Neuronal stem cell (in vitro differentiated cells): ENCODE results near the gene SNRNP40.

ENCODE experiments used
- DNase-seq: peaks from one replicate; pipeline ENCODE4 v3.0.0-alpha.2; 2013; ENCODE audit warnings: low spot score
- H2AFZ ChIP-seq: one replicate; pipeline ENCODE4 v1.6.1; 2013; ENCODE audit warnings: mild to moderate bottlenecking, low read length, inconsistent platforms
- H2AK5ac ChIP-seq: 2 replicates; pipeline ENCODE4 v1.6.1; 2013; ENCODE audit warnings: low read depth, mild to moderate bottlenecking, inconsistent platforms, low read length, moderate library complexity, mixed read lengths
- H2BK120ac ChIP-seq: 2 replicates; pipeline ENCODE4 v1.6.1; 2013; ENCODE audit warnings: low read depth, mild to moderate bottlenecking, inconsistent platforms, low read length, moderate library complexity, mixed read lengths
- H2BK12ac ChIP-seq: one replicate; pipeline ENCODE4 v1.6.1; 2013; ENCODE audit warnings: low read length, inconsistent platforms
- H2BK15ac ChIP-seq: 2 replicates; pipeline ENCODE4 v1.6.1; 2013; ENCODE audit warnings: mild to moderate bottlenecking, low read length, inconsistent platforms, mixed read lengths
- H2BK5ac ChIP-seq: one replicate; pipeline ENCODE4 v1.6.1; 2013; ENCODE audit warnings: inconsistent platforms, mild to moderate bottlenecking, low read length, moderate library complexity
- H3K14ac ChIP-seq: one replicate; pipeline ENCODE4 v1.6.1; 2013; ENCODE audit warnings: low read length, inconsistent platforms
- H3K18ac ChIP-seq: 2 replicates; pipeline ENCODE4 v1.6.1; 2013; ENCODE audit warnings: low read length, inconsistent platforms
- H3K23ac ChIP-seq: 2 replicates; pipeline ENCODE4 v1.6.1; 2013; ENCODE audit warnings: low read depth, mild to moderate bottlenecking, mixed read lengths, low read length, inconsistent platforms; ENCODE audit not compliant: poor library complexity
- H3K27ac ChIP-seq: replicated peaks from 3 replicates; pipeline ENCODE4 v1.5.1; 2013; ENCODE audit warnings: low read length, inconsistent platforms
- H3K27me3 ChIP-seq, 3 experiments: 2 replicates each; pipeline ENCODE4 v1.6.1; 2013; ENCODE audit warnings: low read length in 3 of 3, mild to moderate bottlenecking in 2 of 3, inconsistent platforms in 1 of 3, low read depth in 1 of 3, mixed read lengths in 1 of 3, moderate library complexity in 1 of 3; ENCODE audit not compliant: control insufficient read depth in 3 of 3, insufficient read depth in 3 of 3
- H3K36me3 ChIP-seq, 2 donors: replicated peaks in 1 of 2; 2 replicates each; pipeline ENCODE4 v1.6.1; 2013; ENCODE audit warnings: low read length in 2 of 2; ENCODE audit not compliant: control insufficient read depth in 2 of 2, insufficient read depth in 2 of 2
- H3K4ac ChIP-seq: 2 replicates; pipeline ENCODE4 v1.6.1; 2013; ENCODE audit warnings: inconsistent platforms, mild to moderate bottlenecking, low read length, moderate library complexity
- H3K4me1 ChIP-seq, 2 donors: 1 replicate in 1 of 2; 2 replicates in 1 of 2; pipeline ENCODE4 v1.6.1; 2013; ENCODE audit warnings: low read length in 2 of 2, low read depth in 1 of 2; ENCODE audit not compliant: control insufficient read depth in 2 of 2, insufficient read depth in 1 of 2
- H3K4me2 ChIP-seq: one replicate; pipeline ENCODE4 v1.6.1; 2013; ENCODE audit warnings: mild to moderate bottlenecking, low read length, inconsistent platforms; ENCODE audit not compliant: insufficient read depth, poor library complexity, severe bottlenecking
- H3K4me3 ChIP-seq, 2 donors: 2 replicates each; pipeline ENCODE4 v1.5.1; 2013; ENCODE audit warnings: low read length in 2 of 2, mild to moderate bottlenecking in 2 of 2, inconsistent platforms in 1 of 2, moderate library complexity in 1 of 2
- H3K79me1 ChIP-seq: one replicate; pipeline ENCODE4 v1.6.1; 2013; ENCODE audit warnings: low read depth, mild to moderate bottlenecking, inconsistent platforms, low read length, moderate library complexity
- H3K9ac ChIP-seq: one replicate; pipeline ENCODE4 v1.6.1; 2013; ENCODE audit warnings: mild to moderate bottlenecking, low read depth, low read length, inconsistent platforms; ENCODE audit not compliant: poor library complexity
- H3K9me3 ChIP-seq, 2 donors: replicated peaks in 1 of 2; 2 replicates each; pipeline versions ENCODE3 to v1.6.1; 2013; ENCODE audit warnings: low read length in 2 of 2, mild to moderate bottlenecking in 2 of 2, inconsistent platforms in 1 of 2, low read depth in 1 of 2, mixed read lengths in 1 of 2, moderate library complexity in 1 of 2; ENCODE audit not compliant: control insufficient read depth in 2 of 2, insufficient read depth in 1 of 2
- H4K8ac ChIP-seq: one replicate; pipeline ENCODE4 v1.6.1; 2013; ENCODE audit warnings: low read depth, mild to moderate bottlenecking, inconsistent platforms, low read length, moderate library complexity
- H4K91ac ChIP-seq: one replicate; pipeline ENCODE4 v1.6.1; 2013; ENCODE audit warnings: low read length, low read depth, mild to moderate bottlenecking, inconsistent platforms; ENCODE audit not compliant: poor library complexity
- WGBS, 2 donors: extraction: QIAGEN DNeasy Blood & Tissue Kit; methylation state at CpG; one replicate each; pipeline ENCODE4 v1.1.7; 2013; ENCODE audit warnings: missing lambda C conversion rate in 2 of 2, mixed read lengths in 1 of 2; ENCODE audit not compliant: insufficient read length in 2 of 2, insufficient replicate concordance in 1 of 2; ENCODE audit errors: extremely low coverage in 2 of 2; 5-methylcytosine and 5-hydroxymethylcytosine counted together

SNRNP40 gene

GRCh38 chr1:31324093-31324492, 27.5 kb upstream of the SNRNP40 start:
- H3K4me2 ChIP-seq, result no peak overlapping the region
- H3K18ac ChIP-seq, result no peak overlapping the region
- H2BK15ac ChIP-seq, result no peak overlapping the region
- H3K27me3 ChIP-seq, result no peaks in the 10 kb centered on the region
- H4K91ac ChIP-seq, result no peak overlapping the region
- H3K9ac ChIP-seq, result no peak overlapping the region
- H2AK5ac ChIP-seq, result no peak overlapping the region
- peaks cover 4% of the 10 kb centered on the region for H3K79me1 ChIP-seq
- no peak for DNase-seq
- H3K23ac ChIP-seq, result peak overlapping the region; percentile 85
- H3K4me3 ChIP-seq, result no peak overlapping the region
- no CpG with 5 or more reads among the region's 4 CpGs for WGBS, 2 donors
- H2BK120ac ChIP-seq, result no peak overlapping the region
- no peak overlapping the region for H4K8ac ChIP-seq
- H3K14ac ChIP-seq, result peak overlapping the region; percentile 21
- no peaks in the 10 kb centered on the region for H3K9me3 ChIP-seq
- peaks cover 0 to 1% of the 10 kb centered on the region in 2 donors for H3K4me1 ChIP-seq
- no peak overlapping the region for H2AFZ ChIP-seq
- no peak overlapping the region for H2BK5ac ChIP-seq
- H3K27ac ChIP-seq, result no peak overlapping the region
- no peak overlapping the region for H3K4ac ChIP-seq
- H3K36me3 ChIP-seq, result peaks cover 9 to 39% of the 10 kb centered on the region in 2 donors
- no peak overlapping the region for H2BK12ac ChIP-seq

- Histone ChIP-seq H4K8ac (no peak overlapping the region), H3K36me3 (peaks cover 5 to 82% of the 10 kb centered on the region in 2 donors), H2BK15ac (no peak overlapping the region)
These were observed 21.6 kb upstream of the SNRNP40 start for GRCh38 chr1:31318146-31318545.

DNA sequence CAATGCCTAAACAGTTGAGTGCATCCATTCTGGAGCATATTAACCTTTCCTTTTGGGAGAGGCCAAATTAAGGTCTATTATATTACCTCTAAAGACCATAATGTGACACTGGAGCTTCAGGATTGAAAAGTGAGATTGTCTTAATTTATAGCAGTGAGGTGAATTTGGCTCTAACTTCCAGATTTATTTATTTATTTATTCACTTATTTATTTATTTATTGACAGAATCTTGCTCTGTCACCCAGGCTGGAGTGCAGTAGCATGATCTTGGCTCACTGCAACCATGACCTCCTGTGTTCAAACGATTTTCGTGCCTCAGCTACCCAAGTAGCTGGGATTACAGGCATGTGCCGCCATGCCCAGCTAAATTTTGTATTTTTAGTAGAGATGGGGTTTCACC, 19.3 kb upstream of the SNRNP40 start:
- Histone ChIP-seq H2AFZ (no peak overlapping the region), H3K4me1 (no peaks in the 10 kb centered on the region), H3K18ac (no peak overlapping the region), H3K36me3 (peaks cover 7 to 97% of the 10 kb centered on the region in 2 donors), H4K8ac (no peak overlapping the region), H2BK5ac (no peak overlapping the region), H3K14ac (no peak overlapping the region), H3K27me3 (no peaks in the 10 kb centered on the region), H2BK120ac (no peak overlapping the region), H4K91ac (no peak overlapping the region), H3K9ac (no peak overlapping the region), H2BK12ac (no peak overlapping the region), H2BK15ac (no peak overlapping the region), H3K79me1 (no peaks in the 10 kb centered on the region), H3K27ac (no peak overlapping the region), H3K9me3 (no peaks in the 10 kb centered on the region), H2AK5ac (no peak overlapping the region), H3K23ac (no peak overlapping the region), H3K4ac (no peak overlapping the region), H3K4me2 (no peak overlapping the region), H3K4me3 (no peak overlapping the region)
- DNase-seq, result no peak
- WGBS, 2 donors, result no CpG with 5 or more reads among the region's 3 CpGs

More at GRCh38 chr1:31318146-31318545, 21.6 kb upstream of the SNRNP40 start:
- Histone ChIP-seq H2AFZ (no peak overlapping the region), H3K27ac (no peak overlapping the region), H2BK5ac (no peak overlapping the region), H3K4me1 (no peaks in the 10 kb centered on the region), H3K79me1 (no peaks in the 10 kb centered on the region), H2BK120ac (no peak overlapping the region), H3K4ac (no peak overlapping the region), H3K9ac (no peak overlapping the region), H2AK5ac (no peak overlapping the region), H3K9me3 (no peaks in the 10 kb centered on the region), H3K18ac (no peak overlapping the region), H4K91ac (no peak overlapping the region), H2BK12ac (no peak overlapping the region), H3K27me3 (no peaks in the 10 kb centered on the region), H3K23ac (no peak overlapping the region), H3K4me2 (no peak overlapping the region), H3K14ac (no peak overlapping the region), H3K4me3 (no peak overlapping the region)
- DNase-seq, result no peak
- WGBS, 2 donors, result no CpG with 5 or more reads among the region's 1 CpG

DNA sequence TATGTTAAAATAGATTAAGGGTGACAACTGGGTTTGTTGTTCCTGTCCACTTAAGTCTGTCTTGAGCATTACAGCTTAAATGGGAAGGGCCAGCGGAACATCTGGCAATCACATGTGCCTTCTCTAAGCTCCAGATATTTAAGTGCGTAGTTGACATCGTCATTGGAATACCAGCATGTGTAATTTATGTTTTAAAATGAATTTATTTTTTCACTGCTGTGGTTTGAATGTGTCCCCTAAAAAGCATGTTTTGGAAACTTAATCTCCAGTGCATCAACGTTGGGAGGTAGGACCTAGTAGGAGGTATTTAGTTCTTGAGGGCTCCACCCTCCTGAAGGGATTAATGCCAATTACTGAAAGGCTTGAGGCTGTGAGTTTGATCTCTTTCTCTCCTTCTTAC, 13.6 kb upstream of the SNRNP40 start:
- no peak overlapping the region for H2AFZ ChIP-seq
- no peak overlapping the region for H3K18ac ChIP-seq
- no peaks in the 10 kb centered on the region for H3K9me3 ChIP-seq
- H3K23ac ChIP-seq, result no peak overlapping the region
- no peak overlapping the region for H2AK5ac ChIP-seq
- no peak for DNase-seq
- H3K27me3 ChIP-seq, result no peaks in the 10 kb centered on the region
- H3K14ac ChIP-seq, result no peak overlapping the region
- no peak overlapping the region for H2BK12ac ChIP-seq
- H2BK120ac ChIP-seq, result no peak overlapping the region
- H3K9ac ChIP-seq, result no peak overlapping the region
- H3K36me3 ChIP-seq, result peaks cover 3 to 58% of the 10 kb centered on the region in 2 donors
- no peak overlapping the region for H2BK5ac ChIP-seq
- H3K4me1 ChIP-seq, result no peaks in the 10 kb centered on the region
- no peak overlapping the region for H3K4ac ChIP-seq
- no peak overlapping the region for H3K27ac ChIP-seq
- WGBS, 2 donors, result no CpG with 5 or more reads among the region's 4 CpGs
- H3K4me2 ChIP-seq, result no peak overlapping the region
- no peak overlapping the region for H2BK15ac ChIP-seq
- H4K91ac ChIP-seq, result no peak overlapping the region
- H3K4me3 ChIP-seq, result no peak overlapping the region
- H3K79me1 ChIP-seq, result no peaks in the 10 kb centered on the region
- no peak overlapping the region for H4K8ac ChIP-seq
